Measurements from ENCODE around the gene IQCN. TPM values are rescaled to one million over a fixed set of nuclear protein-coding genes. Genes with fewer than 3 reads are reported as not detected.

Gene IQCN
- total and polyA plus RNA-seq, 4 donors = 0.19 to 2.4 (median 0.53) TPM

GRCh38 chr19:18234194-18234593 lies 40.1 kb downstream of the IQCN start (continued):
- TF ChIP-seq RXRA (IDR thresholded peaks at IDR 0.05) = no peak

GRCh38 chr19:18233224-18233825 lies 40.9 kb downstream of the IQCN start:
- no peaks in the 10 kb centered on the region for H3K36me3 ChIP-seq (ENCODE audit: control insufficient read depth in 4 of 4, insufficient read depth in 3 of 4, low read depth in 1 of 4, low read length in 3 of 4)
- DNase-seq (ENCODE audit: low spot score) = peak; percentile 57
- no peak overlapping the region for H3K4me3 ChIP-seq (ENCODE audit: low read depth in 1 of 3, low read length in 3 of 3)
- H3K9ac ChIP-seq (ENCODE audit: low read depth in 1 of 2, low read length in 2 of 2) = no peak overlapping the region
- peak; percentile 99 for TF ChIP-seq REST (IDR thresholded peaks at IDR 0.05)
- TF ChIP-seq EGR1 (IDR thresholded peaks at IDR 0.05; ENCODE audit: low read depth in 2 of 2) = no peak
- no peaks in the 10 kb centered on the region for H3K4me1 ChIP-seq (ENCODE audit: control insufficient read depth in 4 of 4, insufficient read depth in 4 of 4, low read length in 3 of 4)
- H3K9me3 ChIP-seq (ENCODE audit: control insufficient read depth in 4 of 4, low read length in 3 of 4) = peaks cover 0 to 7% (median 6%) of the 10 kb centered on the region in 4 donors
- H3K27me3 ChIP-seq (ENCODE audit: control insufficient read depth in 4 of 4, insufficient read depth in 4 of 4, low read length in 3 of 4) = peaks cover 0 to 6% (median 0%) of the 10 kb centered on the region in 4 donors
- WGBS = 21% methylated on average over 37 of the region's 37 CpGs
- no peak overlapping the region for H3K27ac ChIP-seq (ENCODE audit: low read depth in 1 of 2, low read length in 2 of 2)

GRCh38 chr19:18232540-18233223 lies 41.6 kb downstream of the IQCN start:
- H3K36me3 ChIP-seq (ENCODE audit: control insufficient read depth in 4 of 4, insufficient read depth in 3 of 4, low read depth in 1 of 4, low read length in 3 of 4) = no peaks in the 10 kb centered on the region
- TF ChIP-seq MAX (IDR thresholded peaks at IDR 0.05) (no peak), CTCF (IDR thresholded peaks at IDR 0.05; ENCODE audit: low read depth, low read length, missing input control) (no peak), JUND (IDR thresholded peaks at IDR 0.05) (no peak), HNF4G (IDR thresholded peaks at IDR 0.05) (no peak), RAD21 (IDR thresholded peaks at IDR 0.05) (no peak), REST (IDR thresholded peaks at IDR 0.05) (no peak), TAF1 (conservative IDR thresholded peaks at IDR 0.05) (no peak), ZBTB33 (IDR thresholded peaks at IDR 0.05) (no peak), EGR1 (IDR thresholded peaks at IDR 0.05; ENCODE audit: low read depth in 2 of 2) (no peak), SP1 (IDR thresholded peaks at IDR 0.05) (no peak), HNF4A (conservative IDR thresholded peaks at IDR 0.05) (no peak)
- H3K4me1 ChIP-seq (ENCODE audit: control insufficient read depth in 4 of 4, insufficient read depth in 4 of 4, low read length in 3 of 4) = no peaks in the 10 kb centered on the region
- H3K9me3 ChIP-seq (ENCODE audit: control insufficient read depth in 4 of 4, low read length in 3 of 4) = peaks cover 0 to 7% (median 6%) of the 10 kb centered on the region in 4 donors
- H3K4me3 ChIP-seq (ENCODE audit: low read depth in 1 of 3, low read length in 3 of 3) = no peak overlapping the region
- 10% methylated on average over 46 of the region's 46 CpGs for WGBS
- peaks cover 0 to 6% (median 0%) of the 10 kb centered on the region in 4 donors for H3K27me3 ChIP-seq (ENCODE audit: control insufficient read depth in 4 of 4, insufficient read depth in 4 of 4, low read length in 3 of 4)
- no peak overlapping the region for H3K9ac ChIP-seq (ENCODE audit: low read depth in 1 of 2, low read length in 2 of 2)
- no peak for DNase-seq (ENCODE audit: low spot score)
- H3K27ac ChIP-seq (ENCODE audit: low read depth in 1 of 2, low read length in 2 of 2) = no peak overlapping the region
